H9 (cell line): ENCODE measurements around the gene NUP43. TPM values are rescaled to one million over a fixed set of nuclear protein-coding genes. Genes with fewer than 3 reads are reported as not detected.

Source experiments
- DNase-seq: peaks from one replicate; pipeline ENCODE4 v3.0.0-alpha.2; 2017
- H2AFZ ChIP-seq: one replicate; pipeline ENCODE4 v1.6.1; 2013; ENCODE audit warnings: mild to moderate bottlenecking, low read length, control low read depth, moderate library complexity
- H2AK5ac ChIP-seq: 2 replicates; pipeline ENCODE4 v1.6.1; 2013; ENCODE audit warnings: low read length, control low read depth, mixed read lengths; ENCODE audit not compliant: insufficient read length
- H2BK120ac ChIP-seq: one replicate; pipeline ENCODE4 v1.6.1; 2013; ENCODE audit warnings: low read depth, mild to moderate bottlenecking, low read length, control low read depth, inconsistent platforms; ENCODE audit not compliant: poor library complexity, severe bottlenecking
- H2BK12ac ChIP-seq: 2 replicates; pipeline ENCODE4 v1.6.1; 2013; ENCODE audit warnings: low read length, control low read depth, mixed read lengths, low read depth; ENCODE audit not compliant: insufficient read length
- H2BK15ac ChIP-seq: 2 replicates; pipeline ENCODE4 v1.6.1; 2013; ENCODE audit warnings: low read depth, low read length, control low read depth
- H2BK20ac ChIP-seq: one replicate; pipeline ENCODE4 v1.6.1; 2013; ENCODE audit warnings: low read depth, mild to moderate bottlenecking, low read length, control low read depth, inconsistent platforms; ENCODE audit not compliant: poor library complexity, severe bottlenecking
- H2BK5ac ChIP-seq: 2 replicates; pipeline ENCODE4 v1.6.1; 2013; ENCODE audit warnings: low read length, control low read depth, mixed read lengths; ENCODE audit not compliant: insufficient read length
- H3K14ac ChIP-seq: 2 replicates; pipeline ENCODE4 v1.6.1; 2013; ENCODE audit warnings: low read length, control low read depth; ENCODE audit not compliant: insufficient read depth
- H3K18ac ChIP-seq: 2 replicates; pipeline ENCODE4 v1.6.1; 2013; ENCODE audit warnings: low read depth, mild to moderate bottlenecking, mixed read lengths, low read length, control low read depth; ENCODE audit not compliant: insufficient read length
- H3K23ac ChIP-seq: 2 replicates; pipeline ENCODE4 v1.6.1; 2013; ENCODE audit warnings: low read length, control low read depth, mixed read lengths, low read depth; ENCODE audit not compliant: insufficient read length
- H3K23me2 ChIP-seq: 2 replicates; pipeline ENCODE4 v1.6.1; 2013; ENCODE audit warnings: low read depth, mild to moderate bottlenecking, mixed read lengths, low read length, control low read depth; ENCODE audit not compliant: insufficient read length, poor library complexity, severe bottlenecking
- H3K27ac ChIP-seq: 2 replicates; pipeline ENCODE4 v1.5.1; 2013; ENCODE audit warnings: low read length, control low read depth, mixed read lengths, low read depth; ENCODE audit not compliant: insufficient read length
- H3K27me3 ChIP-seq: 2 replicates; pipeline ENCODE4 v1.6.1; 2013; ENCODE audit warnings: low read length, control low read depth, inconsistent platforms; ENCODE audit not compliant: insufficient read depth
- H3K4ac ChIP-seq: 2 replicates; pipeline ENCODE4 v1.6.1; 2013; ENCODE audit warnings: low read depth, mild to moderate bottlenecking, control low read depth, inconsistent platforms, low read length, moderate library complexity
- H3K4me1 ChIP-seq: 2 replicates; pipeline ENCODE4 v1.6.1; 2013; ENCODE audit warnings: low read length, control low read depth, inconsistent platforms; ENCODE audit not compliant: insufficient read depth
- H3K4me2 ChIP-seq: 2 replicates; pipeline ENCODE4 v1.6.1; 2013; ENCODE audit warnings: low read length, control low read depth, mixed read lengths; ENCODE audit not compliant: insufficient read length, insufficient read depth
- H3K56ac ChIP-seq: 2 replicates; pipeline ENCODE4 v1.6.1; 2013; ENCODE audit warnings: low read depth, mild to moderate bottlenecking, mixed read lengths, low read length, control low read depth; ENCODE audit not compliant: insufficient read length
- H3K79me1 ChIP-seq: 2 replicates; pipeline ENCODE4 v1.6.1; 2013; ENCODE audit warnings: low read depth, mild to moderate bottlenecking, moderate library complexity, low read length, control low read depth, inconsistent platforms; ENCODE audit not compliant: insufficient read depth, poor library complexity, severe bottlenecking
- H3K79me2 ChIP-seq: 2 replicates; pipeline ENCODE4 v1.6.1; 2013; ENCODE audit warnings: low read length, control low read depth, inconsistent platforms; ENCODE audit not compliant: insufficient read depth
- H3K9ac ChIP-seq: 2 replicates; pipeline ENCODE4 v1.6.1; 2013; ENCODE audit warnings: low read length, control low read depth, mixed read lengths; ENCODE audit not compliant: insufficient read length; ENCODE audit errors: extremely low read depth
- H3K9me3 ChIP-seq: one replicate; pipeline ENCODE4 v1.6.1; 2013; ENCODE audit warnings: low read depth, low read length, inconsistent platforms; ENCODE audit not compliant: control insufficient read depth
- H3T11ph ChIP-seq: one replicate; pipeline ENCODE4 v1.6.1; 2013; ENCODE audit warnings: mild to moderate bottlenecking, low read length, control low read depth, inconsistent platforms
- H4K20me1 ChIP-seq: one replicate; pipeline ENCODE4 v1.6.1; 2013; ENCODE audit not compliant: control insufficient read depth, insufficient read length, insufficient read depth
- H4K5ac ChIP-seq: 2 replicates; pipeline ENCODE4 v1.6.1; 2013; ENCODE audit warnings: low read depth, mild to moderate bottlenecking, mixed read lengths, low read length, control low read depth; ENCODE audit not compliant: insufficient read length
- H4K8ac ChIP-seq: replicated peaks from 2 replicates; pipeline ENCODE4 v1.6.1; 2013; ENCODE audit warnings: low read length, control low read depth, mixed read lengths, low read depth; ENCODE audit not compliant: insufficient read length
- H4K91ac ChIP-seq: 2 replicates; pipeline ENCODE4 v1.6.1; 2013; ENCODE audit warnings: low read depth, mild to moderate bottlenecking, moderate library complexity, mixed read lengths, low read length, control low read depth; ENCODE audit not compliant: insufficient read length
- H3K27ac Mint-ChIP-seq, 3 experiments: 2 replicates in 2 of 3; 3 replicates in 1 of 3; pipeline ENCODE4 v1.8.0; 2020 to 2021; ENCODE audit warnings: mixed read lengths in 3 of 3, mild to moderate bottlenecking in 1 of 3, moderate library complexity in 1 of 3
- H3K27me3 Mint-ChIP-seq: 2 replicates; pipeline ENCODE4 v1.8.0; 2021; ENCODE audit warnings: low read depth, mild to moderate bottlenecking, moderate library complexity, mixed read lengths
- H3K36me3 Mint-ChIP-seq, 3 experiments: 2 replicates in 2 of 3; 3 replicates in 1 of 3; pipeline ENCODE4 v1.8.0; 2020 to 2021; ENCODE audit warnings: low read depth in 3 of 3, mixed read lengths in 3 of 3; ENCODE audit not compliant: insufficient read depth in 1 of 3
- H3K4me1 Mint-ChIP-seq, 2 experiments: 2 replicates each; pipeline ENCODE4 v1.8.0; 2020; ENCODE audit warnings: mixed read lengths in 2 of 2
- H3K4me3 Mint-ChIP-seq, 2 experiments: 2 replicates in 1 of 2; 3 replicates in 1 of 2; pipeline ENCODE4 v1.8.0; 2020 to 2021; ENCODE audit warnings: mild to moderate bottlenecking in 2 of 2, mixed read lengths in 2 of 2, moderate library complexity in 1 of 2
- H3K9me3 Mint-ChIP-seq, 2 experiments: 2 replicates in 1 of 2; 3 replicates in 1 of 2; pipeline ENCODE4 v1.8.0; 2020; ENCODE audit warnings: mild to moderate bottlenecking in 2 of 2, mixed read lengths in 2 of 2, moderate library complexity in 1 of 2
- WGBS: extraction: QIAGEN DNeasy Blood & Tissue Kit; methylation state at CpG from one replicate; pipeline ENCODE4 v1.1.7; 2013; ENCODE audit warnings: missing lambda C conversion rate, low lambda C conversion rate, mixed read lengths; ENCODE audit not compliant: insufficient read length; ENCODE audit errors: extremely low coverage; 5-methylcytosine and 5-hydroxymethylcytosine counted together
- total RNA-seq: library from RNA; stranded (reverse); gene quantifications from 2 replicates; pipeline ENCODE4 v1.2.1, GENCODE V29; 2021
- TF ChIP-seq, protein P1 (sequence below): fragments of 200-600 bp; sonication (generic); conservative IDR thresholded peaks from 3 replicates; pipeline ENCODE4 v1.8.0; 2021; ENCODE audit warnings: antibody characterized with exemption, mild to moderate bottlenecking

The NUP43 gene
- total RNA-seq, 1 experiment from 2014 or later: 92.1 TPM

DNA sequence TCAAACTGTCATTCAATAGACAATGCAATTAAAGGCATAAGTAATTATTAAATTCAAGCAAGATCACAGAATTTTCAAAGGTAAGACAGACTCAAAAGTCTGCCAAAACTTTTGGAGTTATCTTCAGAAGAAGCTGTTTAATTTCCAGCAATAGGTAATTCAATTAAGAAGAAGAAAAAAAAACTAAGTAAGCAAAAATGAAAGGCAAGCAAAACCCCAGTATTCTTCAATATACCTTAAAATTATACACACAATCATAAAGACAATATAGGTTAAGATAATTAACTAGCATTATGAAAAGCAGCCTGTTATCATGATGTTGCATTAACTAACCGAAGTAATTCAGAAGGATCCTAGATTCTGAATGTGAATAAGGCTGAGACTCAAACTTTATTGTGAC lies 31.9 kb downstream of the NUP43 start:
- Mint-ChIP-seq H3K4me3 (0 out of 5 replicates have a peak overlapping the region, but pooled peaks of 1 of the 2 experiments have one; percentile 21), H3K27me3 (no peaks in the 10 kb centered on the region), H3K9me3 (no peaks in the 10 kb centered on the region; a peak in 1 of 5 replicates), H3K27ac (no peak overlapping the region), H3K36me3 (peaks cover 1 to 11% (median 5%) of the 10 kb centered on the region in 3 experiments; a peak in 4 of 7 replicates), H3K4me1 (peaks cover 30 to 34% of the 10 kb centered on the region in 2 experiments)
- H4K5ac ChIP-seq: no peak overlapping the region
- H3K4ac ChIP-seq: no peak overlapping the region
- H3T11ph ChIP-seq: no peak overlapping the region
- H2BK5ac ChIP-seq: no peak overlapping the region
- WGBS: no CpG with 5 or more reads among the region's 1 CpG
- no peaks in the 10 kb centered on the region for H3K4me1 ChIP-seq
- no peak overlapping the region for H2BK12ac ChIP-seq
- H3K27me3 ChIP-seq: no peaks in the 10 kb centered on the region
- no peak overlapping the region for H3K23ac ChIP-seq
- no peak overlapping the region for H4K8ac ChIP-seq
- H3K79me1 ChIP-seq: no peaks in the 10 kb centered on the region
- H2AK5ac ChIP-seq: no peak overlapping the region
- H3K18ac ChIP-seq: no peak overlapping the region
- no peak overlapping the region for H2AFZ ChIP-seq
- H3K23me2 ChIP-seq: peaks cover 10% of the 10 kb centered on the region
- no peak overlapping the region for H3K27ac ChIP-seq
- no peaks in the 10 kb centered on the region for H3K9me3 ChIP-seq
- no peak overlapping the region for H3K14ac ChIP-seq
- H3K4me2 ChIP-seq: no peak overlapping the region
- DNase-seq: no peak
- no peak overlapping the region for H3K56ac ChIP-seq
- H2BK20ac ChIP-seq: no peak overlapping the region
- H2BK15ac ChIP-seq: no peak overlapping the region
- H4K20me1 ChIP-seq: no peaks in the 10 kb centered on the region
- no peak overlapping the region for H2BK120ac ChIP-seq
- TF ChIP-seq, protein P1, sequence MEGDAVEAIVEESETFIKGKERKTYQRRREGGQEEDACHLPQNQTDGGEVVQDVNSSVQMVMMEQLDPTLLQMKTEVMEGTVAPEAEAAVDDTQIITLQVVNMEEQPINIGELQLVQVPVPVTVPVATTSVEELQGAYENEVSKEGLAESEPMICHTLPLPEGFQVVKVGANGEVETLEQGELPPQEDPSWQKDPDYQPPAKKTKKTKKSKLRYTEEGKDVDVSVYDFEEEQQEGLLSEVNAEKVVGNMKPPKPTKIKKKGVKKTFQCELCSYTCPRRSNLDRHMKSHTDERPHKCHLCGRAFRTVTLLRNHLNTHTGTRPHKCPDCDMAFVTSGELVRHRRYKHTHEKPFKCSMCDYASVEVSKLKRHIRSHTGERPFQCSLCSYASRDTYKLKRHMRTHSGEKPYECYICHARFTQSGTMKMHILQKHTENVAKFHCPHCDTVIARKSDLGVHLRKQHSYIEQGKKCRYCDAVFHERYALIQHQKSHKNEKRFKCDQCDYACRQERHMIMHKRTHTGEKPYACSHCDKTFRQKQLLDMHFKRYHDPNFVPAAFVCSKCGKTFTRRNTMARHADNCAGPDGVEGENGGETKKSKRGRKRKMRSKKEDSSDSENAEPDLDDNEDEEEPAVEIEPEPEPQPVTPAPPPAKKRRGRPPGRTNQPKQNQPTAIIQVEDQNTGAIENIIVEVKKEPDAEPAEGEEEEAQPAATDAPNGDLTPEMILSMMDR: no peak
- H3K9ac ChIP-seq: no peak overlapping the region
- H4K91ac ChIP-seq: no peak overlapping the region
- peaks cover 26% of the 10 kb centered on the region; the same call in 1 of the 2 replicates for H3K79me2 ChIP-seq
